ENCODE results near the gene SNN.

Gene SNN

DNA sequence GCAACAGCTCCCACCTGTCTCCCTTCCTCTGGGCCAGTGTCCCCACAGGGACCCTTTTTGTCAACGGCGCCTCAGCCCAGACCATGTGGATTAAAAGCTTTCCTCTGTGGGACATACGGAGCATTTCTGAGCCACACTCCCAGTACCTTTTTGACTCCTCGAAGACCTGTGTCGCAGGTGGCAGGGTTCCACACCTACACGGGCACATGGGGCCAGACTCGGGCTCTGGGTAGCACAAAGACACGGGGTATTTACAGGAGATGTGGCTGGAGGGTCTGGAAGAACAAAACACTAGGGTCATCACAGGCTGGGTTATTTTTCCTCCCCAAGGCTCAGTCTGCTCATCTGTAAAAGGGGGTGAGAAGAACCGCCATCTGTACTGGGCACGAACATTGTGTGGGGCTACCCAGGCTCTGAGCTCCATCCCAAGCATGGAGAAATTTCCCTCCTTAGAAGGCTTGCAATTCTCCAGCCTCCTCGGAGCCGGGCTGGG is 32.5 kb upstream of the SNN start:
- DNase-seq, result no peak

DNA sequence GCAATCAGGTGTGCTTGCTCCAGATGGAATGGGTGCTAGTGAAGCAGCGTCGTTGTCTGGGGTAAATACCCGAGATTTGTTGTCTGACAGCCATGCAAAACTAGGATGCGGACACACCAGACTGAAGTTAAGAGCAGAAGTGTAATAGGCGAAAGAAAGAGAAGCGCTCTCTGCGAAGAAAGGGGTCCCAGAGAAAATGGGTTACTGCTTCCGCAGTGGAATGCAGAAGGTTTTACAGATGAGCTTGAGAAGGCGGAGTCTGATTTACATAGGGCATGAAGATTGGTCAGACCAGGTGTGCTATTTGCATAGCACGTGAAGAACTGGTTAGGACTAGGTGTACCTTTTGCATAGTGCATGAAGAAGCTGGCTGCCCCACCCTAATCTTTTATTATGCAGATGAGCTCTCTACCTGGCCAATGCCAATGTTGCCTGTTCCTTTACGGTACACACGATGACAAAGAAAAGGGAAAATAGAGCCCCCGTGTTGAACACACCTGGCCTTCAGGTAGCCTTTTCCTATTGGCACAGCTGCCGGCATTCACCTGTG is 32.0 kb upstream of the SNN start:
- no peak for DNase-seq

DNA sequence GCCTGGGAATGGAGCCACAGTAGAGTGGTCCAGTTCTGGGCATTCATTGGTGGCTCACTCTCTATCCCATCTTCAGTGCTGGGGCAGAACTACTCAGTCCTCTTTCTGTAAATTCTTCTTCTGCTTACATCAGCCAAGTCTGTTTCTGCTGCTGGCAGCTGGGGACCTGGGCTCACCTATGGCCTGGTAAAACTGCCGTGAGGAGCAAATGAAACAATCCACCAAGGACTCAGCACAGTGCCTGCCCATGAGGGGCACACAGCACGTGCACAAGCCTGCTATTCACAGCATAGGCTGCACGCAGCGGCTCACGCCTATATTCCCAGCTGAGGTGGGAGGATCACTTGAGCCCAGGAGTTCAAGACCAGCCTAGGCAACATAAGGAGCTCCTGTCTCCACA is 30.9 kb upstream of the SNN start:
- no peak for DNase-seq

DNA sequence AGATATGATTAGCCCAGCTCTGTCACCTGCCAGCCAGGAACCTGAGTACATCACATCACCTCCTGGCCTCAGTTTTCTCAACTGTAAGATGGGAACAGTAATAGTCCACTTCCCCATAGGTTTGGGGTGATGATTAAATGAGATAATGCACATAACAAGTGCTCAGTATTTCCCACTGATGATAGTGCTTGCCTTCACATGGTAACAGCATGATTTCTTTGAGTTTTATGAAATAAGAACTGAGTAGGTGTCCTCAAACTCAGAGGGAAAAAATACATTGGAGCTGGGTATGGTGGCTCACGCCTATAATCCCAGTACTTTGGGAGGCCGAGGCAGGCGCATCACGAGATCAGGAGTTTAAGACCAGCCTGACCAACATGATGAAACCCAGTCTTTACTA is 30.1 kb upstream of the SNN start:
- DNase-seq, result no peak

DNA sequence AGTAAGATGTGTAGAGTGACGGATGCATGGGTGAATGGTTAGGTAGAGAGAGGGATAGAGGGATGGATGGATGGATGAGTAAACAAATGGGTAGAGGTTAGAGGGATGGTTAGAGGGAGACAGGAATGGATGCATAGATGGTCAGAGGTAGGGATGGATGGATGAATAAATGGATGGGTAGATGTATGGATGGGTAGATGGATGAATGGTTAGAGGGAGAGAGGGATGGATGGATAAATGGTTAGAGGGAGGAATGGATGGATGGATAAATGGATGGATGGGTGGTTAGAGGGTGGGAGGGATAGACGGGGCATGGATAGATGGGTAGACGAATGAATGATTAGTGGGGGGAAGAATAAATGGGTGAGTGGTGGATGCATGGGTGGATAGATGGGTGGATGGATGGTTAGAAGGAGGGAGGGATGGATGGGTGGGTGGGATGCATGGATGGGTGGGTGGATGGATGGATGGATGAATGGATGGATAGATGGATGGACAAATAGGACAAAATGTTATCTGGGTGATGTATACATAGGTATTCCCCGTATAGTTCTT is 29.2 kb upstream of the SNN start:
- no peak for DNase-seq

DNA sequence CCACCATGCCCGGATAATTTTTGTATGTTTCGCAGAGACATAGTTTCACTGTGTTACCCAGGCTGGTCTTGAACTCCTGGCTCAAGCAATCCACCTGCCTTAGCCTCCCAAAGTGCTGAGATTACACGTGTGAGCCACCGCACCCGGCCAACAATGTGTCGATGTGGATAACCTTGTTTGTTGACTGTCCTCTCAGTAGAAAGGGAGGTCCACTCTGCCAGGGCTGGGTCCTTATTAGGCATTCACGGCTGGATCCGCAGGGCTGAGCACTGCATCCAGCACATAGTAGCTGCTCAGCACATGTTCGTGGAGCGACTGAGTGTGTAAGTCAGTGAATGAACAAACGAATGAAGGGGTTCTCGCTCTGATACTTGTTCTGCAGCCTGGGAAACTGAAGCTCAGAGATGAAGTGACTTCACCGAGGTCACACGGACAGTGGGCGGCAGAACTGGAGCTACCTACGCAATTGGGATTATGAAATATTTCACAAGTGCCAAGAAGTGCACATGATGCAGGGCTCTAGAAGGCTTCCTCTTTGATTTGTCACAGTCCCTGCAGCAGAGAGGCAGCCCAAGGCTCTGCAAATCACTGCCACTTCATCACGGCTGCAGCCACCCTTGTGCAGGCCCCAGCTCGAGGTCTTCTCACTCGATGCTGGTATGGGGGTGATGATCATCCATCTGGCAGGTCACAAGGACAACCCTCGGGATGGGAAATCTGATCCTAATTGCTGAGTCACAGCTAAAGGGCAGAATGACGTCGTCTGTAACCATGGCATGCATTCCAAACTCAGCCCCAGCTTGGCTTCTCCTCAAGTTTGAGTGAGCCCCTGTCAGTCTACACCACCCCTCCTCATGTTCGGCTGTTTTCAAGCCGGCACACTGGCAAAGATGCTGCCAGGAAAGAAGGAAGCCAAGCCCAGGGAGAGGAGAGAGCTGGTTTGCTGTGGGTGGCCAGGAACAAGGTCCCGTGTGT is 28.0 kb upstream of the SNN start:
- peak; percentile 42 to 77 for DNase-seq

DNA sequence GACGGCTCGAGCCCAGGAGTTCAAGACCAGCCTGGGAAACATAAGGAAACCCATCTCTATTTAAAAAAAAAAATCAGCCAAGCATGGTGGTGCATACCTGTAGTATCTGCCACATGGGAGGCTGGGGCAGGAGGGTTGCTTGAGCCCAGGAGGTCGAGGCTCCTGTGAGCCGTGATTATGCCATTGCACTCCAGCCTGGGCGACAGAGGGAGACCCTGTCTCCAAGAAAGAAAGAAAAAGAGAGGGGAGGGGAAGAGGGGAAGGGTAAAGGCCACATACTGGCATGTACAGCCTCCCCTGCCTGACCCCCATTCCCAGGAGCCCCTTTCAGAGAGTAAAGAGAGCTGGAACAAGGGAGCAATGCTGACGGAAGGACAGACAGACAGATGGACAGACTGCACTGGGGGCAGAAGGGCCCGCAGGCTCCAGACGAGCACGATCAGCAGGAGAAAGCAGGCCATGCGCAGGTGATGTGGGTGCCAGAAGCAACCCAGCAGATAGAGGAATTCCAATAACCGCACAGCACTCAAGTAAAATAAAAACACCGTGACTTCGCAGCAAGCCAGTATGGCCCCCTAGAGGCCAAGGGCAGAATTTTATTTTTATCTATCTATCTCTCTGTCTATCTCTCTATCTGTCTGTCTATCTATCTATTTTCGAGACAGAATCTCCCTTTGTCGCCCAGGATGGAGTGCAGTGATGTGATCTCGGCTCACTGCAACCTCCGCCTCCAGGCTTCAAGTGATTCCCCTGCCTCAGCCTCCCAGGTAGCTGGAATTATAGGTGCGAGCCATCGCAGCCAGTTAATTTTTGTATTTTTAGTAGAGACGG is 27.1 kb upstream of the SNN start:
- peak; percentile 55 to 77 for DNase-seq

DNA sequence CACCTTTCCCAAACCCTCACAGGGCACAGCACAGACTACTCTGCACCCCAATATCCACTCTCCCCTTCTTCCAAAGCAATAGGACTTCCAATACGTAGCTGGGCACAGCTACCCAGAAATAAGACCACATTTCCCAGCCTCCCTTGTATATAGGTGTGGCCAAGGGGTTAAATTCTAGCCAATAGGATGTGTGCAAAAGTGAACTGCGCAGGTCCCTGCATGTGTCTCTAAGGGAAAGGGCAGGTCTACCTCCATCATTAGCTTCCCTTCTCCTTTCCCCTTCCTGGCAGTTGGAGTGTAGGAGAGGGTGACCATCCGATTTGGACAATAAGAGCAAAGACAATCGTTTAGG is 25.5 kb upstream of the SNN start:
- DNase-seq, result no peak

DNA sequence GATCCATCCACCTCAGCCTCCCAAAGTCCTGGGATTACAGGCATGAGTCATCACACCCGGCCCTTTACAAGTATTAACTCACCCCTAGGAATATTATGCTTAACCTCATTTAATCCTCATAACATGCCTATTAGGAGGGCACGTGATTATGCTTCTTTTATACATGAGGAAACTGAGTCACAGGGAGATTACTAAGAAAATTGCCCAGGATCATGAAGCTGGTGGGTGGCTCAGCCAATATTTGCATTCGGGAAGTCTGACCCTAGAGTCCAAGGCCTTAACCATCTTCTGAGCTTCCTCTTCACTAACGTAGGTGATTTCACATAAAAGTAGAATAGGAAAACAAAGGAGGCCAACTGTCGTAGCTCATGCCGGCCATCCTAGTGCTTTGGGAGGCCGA is 19.0 kb upstream of the SNN start:
- DNase-seq, result no peak

DNA sequence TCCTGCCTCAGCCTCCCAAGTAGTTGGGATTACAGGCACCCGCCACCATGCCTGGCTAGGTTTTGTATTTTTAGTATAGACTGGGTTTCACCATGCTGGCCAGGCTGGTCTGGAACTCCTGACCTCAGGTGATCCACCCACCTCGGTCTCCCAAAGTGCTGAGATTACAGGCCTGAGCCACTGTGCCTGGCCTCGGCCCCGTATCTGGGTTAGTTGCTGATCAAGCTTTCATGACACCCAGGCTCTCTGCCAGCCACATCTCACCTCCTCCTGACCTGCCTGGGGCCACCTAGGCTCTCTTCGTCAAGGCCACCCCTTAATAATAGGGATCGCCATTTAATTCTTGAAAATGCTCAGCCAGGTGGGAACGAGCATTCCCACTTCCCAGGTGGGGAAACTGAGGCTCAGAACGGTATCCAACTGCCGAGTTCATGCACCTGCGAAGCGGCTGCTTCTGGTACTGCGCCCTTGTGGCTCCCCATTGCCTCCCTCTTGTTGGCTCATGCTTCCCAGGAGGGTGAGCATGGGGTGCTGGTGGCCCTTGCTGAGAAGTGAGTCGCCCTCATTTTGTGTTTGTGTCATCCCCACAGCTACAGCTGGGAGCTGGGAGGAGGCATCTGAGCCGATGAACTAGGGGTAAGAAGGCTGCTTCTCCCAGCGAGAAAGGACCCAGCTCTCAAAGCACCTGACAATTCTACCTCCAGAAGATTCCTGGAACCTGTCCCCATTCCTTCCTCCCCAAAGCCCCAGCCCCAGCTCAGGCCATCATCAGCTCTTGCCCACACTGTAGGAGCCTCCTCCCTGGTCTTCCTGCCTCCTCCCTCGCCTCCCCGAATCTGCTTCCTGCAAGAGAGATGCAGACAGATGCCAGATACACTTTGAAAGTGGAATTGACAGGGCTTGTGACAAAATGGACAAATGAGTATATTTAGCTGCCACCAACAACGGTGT is 17.3 kb upstream of the SNN start:
- DNase-seq, result no peak

DNA sequence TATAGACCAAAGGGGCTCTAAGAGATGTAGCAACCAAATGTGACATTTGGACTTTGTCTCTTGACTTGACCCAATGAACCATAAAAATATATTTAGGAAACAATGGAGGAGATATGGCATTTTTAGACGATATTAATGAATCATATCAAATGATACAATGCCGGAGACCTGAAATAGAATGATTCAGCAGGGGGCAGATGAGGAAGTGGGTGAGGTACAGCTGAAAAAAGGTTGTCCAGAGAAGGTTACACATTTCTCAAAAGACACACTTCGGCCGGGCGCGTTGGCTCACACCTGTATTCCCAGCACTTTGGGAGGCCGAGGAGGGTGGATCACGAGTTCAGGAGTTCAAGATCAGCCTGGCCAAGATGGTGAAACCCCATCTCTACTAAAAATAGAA is 16.5 kb upstream of the SNN start:
- DNase-seq, result no peak

DNA sequence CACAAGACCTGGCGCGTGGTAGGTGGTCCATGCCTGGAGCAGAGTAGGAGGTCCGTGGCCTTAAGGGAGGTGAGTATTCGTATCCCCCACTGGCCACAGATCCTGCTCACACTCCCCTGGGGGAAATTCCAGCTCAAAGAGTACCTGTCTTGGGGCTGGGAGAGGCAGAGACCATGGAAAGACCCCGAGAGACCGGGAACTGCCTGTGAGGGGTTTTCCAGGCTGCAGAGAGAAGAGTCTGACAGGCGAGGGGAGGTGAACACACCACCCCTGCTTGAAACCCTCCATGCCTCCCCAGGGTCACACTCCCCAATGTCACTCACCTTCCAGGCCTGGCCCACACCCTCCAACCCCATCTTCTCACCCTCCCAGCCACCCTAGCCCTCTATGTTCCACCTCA is 12.6 kb upstream of the SNN start:
- DNase-seq, result no peak

DNA sequence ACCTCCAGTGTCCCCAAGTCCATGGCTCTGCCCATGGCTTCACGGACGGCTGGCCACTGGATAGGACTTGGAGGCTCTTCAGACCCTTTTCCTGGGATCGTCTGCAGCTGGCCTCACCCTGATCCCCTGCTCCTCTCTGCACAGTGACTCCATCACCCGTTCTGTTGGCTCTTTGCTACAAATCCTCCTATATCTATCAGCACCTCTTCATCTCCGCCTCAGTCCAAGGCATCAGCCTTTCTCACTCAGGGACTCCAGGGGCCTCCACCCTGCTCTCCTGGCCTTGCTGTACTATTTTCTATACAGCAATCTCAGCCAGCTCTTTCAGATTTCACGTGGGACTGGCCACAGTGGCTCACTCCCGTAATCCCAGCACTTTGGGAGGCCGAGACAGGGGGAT is 10.7 kb upstream of the SNN start:
- no peak for DNase-seq

DNA sequence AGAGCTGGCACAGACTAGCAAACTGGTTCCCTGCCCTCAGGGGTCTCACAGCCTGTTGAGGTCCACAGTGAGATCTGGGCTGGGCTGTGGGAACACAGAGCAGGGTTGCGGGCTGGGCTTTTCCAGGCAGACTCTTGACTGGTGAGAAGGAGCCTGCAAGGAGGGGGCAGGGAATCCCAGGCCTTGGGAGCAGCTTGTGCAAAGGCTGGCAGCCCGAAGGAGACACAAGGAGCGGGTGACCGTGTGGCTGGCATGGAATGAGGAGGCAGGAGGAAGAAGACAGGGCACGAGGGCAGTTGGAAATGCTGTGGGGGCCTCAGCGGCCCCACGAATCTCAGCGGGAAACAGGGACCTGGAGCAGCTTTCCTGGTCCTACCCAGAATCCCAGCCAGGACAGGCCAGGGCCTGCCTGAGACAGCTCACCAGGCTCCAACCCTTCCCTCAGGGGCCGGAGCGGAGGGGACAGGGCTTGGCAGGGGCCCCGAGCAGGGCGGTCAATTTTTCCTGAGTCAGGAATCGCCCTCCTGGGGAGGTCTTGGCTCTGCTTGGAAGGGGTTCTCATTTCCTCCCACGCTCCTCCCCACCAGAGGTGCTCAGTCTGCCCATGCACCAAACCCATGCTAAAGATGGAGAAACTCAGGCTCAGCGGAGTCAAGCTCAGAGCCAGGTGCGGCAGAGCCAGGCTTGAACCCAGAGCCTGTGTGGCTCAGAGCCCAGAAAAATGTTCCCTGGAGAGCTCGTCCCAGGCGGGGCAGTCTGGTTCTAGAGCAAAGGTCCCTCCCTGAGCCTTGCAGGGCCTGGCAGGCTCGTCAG is 9.2 kb upstream of the SNN start:
- DNase-seq, result no peak

DNA sequence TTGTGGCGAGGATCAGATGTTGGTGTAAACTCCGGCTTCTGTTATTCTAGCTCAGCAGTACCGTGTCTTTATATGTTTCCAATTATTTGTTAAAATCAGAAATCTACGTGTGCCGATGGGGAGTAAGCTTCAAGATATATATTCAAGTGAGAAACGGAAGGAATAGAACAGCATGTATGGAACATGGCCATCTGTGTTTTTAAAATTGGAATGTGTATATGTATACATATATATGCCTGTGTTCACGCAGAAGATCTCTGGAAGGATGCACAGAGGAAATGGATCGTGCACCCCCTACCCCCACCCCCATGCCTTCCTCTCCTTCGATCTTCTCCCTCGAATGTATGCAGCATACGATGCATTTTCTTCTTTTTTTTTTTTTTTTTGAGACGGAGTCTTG is 7.7 kb upstream of the SNN start:
- DNase-seq, result no peak

DNA sequence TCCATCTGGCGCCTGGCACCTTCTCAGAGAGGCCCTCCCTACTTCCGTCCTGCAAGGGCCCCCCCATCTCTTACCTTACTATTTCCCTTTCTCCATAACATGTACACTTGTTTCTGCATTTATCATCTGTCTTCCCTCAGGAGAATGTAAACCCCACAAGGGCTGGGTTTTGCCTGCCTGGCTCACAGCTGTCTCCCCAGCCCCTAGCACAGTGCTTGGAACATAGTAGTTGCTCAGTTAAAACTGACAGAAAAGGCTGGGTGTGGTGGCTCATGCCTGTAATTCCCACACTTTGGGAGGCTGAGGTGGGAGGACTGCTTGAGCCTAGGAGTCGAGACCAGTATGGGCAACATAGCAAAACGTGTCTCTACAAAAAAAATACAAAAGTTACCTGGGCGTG is 5.7 kb upstream of the SNN start:
- DNase-seq, result no peak

DNA sequence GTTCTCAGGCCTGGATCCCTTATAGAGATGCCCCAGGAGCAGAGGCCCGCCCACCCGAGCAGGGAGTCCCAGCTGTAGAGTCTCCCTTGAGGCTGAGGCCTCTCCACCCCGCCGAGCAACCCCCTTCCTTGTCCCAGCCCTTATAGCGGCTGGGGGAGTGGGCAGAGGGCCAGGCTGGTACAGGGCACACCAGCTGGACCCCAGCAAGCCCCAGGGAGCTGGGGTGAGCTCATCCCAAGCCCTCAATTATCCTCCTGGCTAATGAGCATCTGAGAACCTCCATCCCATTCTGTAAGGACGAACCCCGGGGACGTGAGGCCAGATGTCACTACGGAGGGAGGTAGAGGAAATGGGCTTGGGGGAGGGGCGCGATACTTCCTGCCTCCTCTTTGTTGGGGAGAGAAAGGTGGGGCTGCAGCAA is 3.2 kb upstream of the SNN start:
- DNase-seq, result peak in 1 of 2 donors; percentile 38

DNA sequence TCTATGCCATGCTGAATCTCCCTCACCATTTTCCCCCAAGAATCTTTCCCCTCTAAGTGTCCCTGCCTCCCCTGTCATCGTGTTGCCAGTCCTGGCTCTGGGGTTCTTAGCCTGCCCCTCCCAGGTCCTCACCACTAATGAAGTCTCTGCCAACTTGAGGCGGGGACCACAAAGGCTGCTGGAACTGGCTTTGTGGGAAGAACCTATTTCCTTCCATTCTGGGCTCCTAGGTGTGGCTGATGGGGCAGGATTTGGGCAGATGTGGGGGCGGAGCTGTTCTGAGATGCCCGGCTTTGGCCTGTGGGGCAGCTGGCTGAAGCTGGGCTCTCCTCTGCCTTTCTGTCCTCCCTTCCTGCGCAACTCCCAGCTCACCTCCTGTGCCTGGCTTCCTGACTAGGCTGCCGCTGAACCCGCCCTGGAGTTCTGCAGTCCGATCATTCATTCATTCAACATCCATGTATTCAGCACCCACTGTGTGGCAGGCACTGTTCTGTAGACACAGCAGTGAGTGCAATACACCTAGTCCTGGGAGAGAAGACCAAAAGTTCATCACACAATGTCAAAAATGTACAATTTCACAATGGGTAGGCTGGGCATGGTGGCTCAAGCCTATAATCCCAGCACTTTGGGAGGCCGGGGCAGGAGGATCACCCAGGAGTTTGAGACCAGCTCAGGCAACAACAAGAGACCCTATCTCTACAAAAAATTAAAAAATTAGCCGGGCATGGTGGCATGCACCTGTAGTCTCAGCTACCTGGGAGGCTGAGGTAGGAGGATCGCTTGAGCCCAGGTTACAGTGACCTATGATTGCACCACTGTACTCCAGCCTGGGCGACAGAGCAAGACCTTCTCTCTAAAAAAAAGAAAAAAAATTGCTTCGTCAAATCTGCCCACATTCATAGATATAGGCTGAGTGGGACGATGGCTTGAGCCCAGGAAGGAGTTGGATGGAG is 1.9 kb upstream of the SNN start:
- DNase-seq, result no peak

DNA sequence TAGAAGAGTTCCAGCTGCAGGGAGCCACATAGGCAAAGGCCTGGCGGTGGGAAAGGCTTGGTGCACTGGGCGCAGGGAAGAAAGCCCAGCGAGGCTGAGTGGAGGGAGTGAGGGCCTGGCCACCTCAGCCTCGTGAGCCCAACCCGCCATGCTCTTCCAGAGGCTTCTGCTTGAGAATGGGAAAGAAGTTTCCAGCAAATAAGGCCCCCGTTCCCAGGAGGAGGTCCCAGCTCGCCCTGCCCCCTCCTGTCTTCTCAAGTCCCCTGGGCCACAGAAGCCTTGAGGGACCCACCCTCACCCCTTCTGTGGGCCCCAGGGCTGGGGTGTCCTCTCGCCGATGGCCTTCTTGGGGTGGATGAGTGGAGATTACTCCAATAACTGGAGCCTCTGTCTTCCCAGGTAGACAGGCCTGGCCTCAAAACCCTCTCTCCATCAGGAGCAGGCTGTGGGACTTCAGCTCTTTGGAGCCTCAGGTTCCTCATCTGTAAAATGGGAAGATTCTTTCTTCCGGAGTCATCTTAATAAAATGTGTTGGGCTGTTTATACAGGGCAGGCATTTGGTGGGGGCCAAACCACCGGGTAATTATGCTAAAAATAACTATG is 933 bp upstream of the SNN start:
- DNase-seq, result no peak

Measured in CD4-positive, alpha-beta T cell treated with Interferon alpha-2 for 1 hour (primary cell).